ENCODE measurements around the gene ACRBP. TPM values are rescaled to one million over a fixed set of nuclear protein-coding genes. Genes with fewer than 3 reads are reported as not detected.
A peak's percentile ranks its signal among the peaks of the same experiment; 100 is the strongest.

ACRBP gene
- total and polyA plus RNA-seq, 7 experiments from 2014 or later = 0.27 to 23.0 (median 5.1) TPM

- Mint-ChIP-seq H3K4me3 (no peak overlapping the region), H3K27ac (peak overlapping the region in 5 of 9 donors; percentile 18 to 86 (median 69)), H3K9me3 (no peaks in the 10 kb centered on the region), H3K27me3 (no peaks in the 10 kb centered on the region), H3K4me1 (peaks cover 4 to 33% (median 19%) of the 10 kb centered on the region in 7 donors), H3K36me3 (peaks cover 32 to 66% (median 50%) of the 10 kb centered on the region in 5 donors)
- Histone ChIP-seq H3K27ac (ENCODE audit: low read depth, low read length) (no peak overlapping the region), H3K4me1 (ENCODE audit: control insufficient read depth in 2 of 2, insufficient read depth in 2 of 2, low read length in 2 of 2) (no peaks in the 10 kb centered on the region), H3K9me3 (ENCODE audit: control insufficient read depth in 2 of 3, low read length in 3 of 3) (no peaks in the 10 kb centered on the region), H3K36me3 (ENCODE audit: control insufficient read depth in 2 of 3, insufficient read depth in 3 of 3, low read length in 3 of 3) (peaks cover 41 to 97% (median 58%) of the 10 kb centered on the region in 3 experiments), H3K4me3 (ENCODE audit: low read length) (no peak overlapping the region), H3K27me3 (ENCODE audit: control insufficient read depth in 2 of 2, insufficient read depth in 2 of 2, low read length in 2 of 2) (no peaks in the 10 kb centered on the region)
- DNase-seq (no peak), ATAC-seq (no peak)
- CTCF ChIA-PET = no interaction called here
- intact Hi-C loops (cut with micrococcal nuclease) = no loop called here
- POLR2A ChIA-PET = interaction anchor here (0.5 to 2.0 kb wide), 4 partner anchors 12 to 189 kb away, joined by 3 to 5 read pairs (median 3); no protein-coding TSS in a partner anchor
Observed at GRCh38 chr12:6592087-6592486, 55.1 kb downstream of the ACRBP start.

Other genes starting within 250 kb of the ACRBP start
- 100 to 1,000 TPM in 4 of 5 experiments, 10 to 100 TPM in 1; 74.1 to 217 (median 130) TPM for gene CD27, start 202.5 kb downstream of the ACRBP start, total RNA-seq
- gene CD27, start 202.5 kb downstream of the ACRBP start, polyA plus RNA-seq = 100 to 1,000 TPM; 560 to 590 TPM
- 10 to 100 TPM; 23.0 to 65.4 (median 52.9) TPM for gene TAPBPL, start 195.4 kb downstream of the ACRBP start, total RNA-seq
- gene TAPBPL, start 195.4 kb downstream of the ACRBP start, polyA plus RNA-seq = 100 to 1,000 TPM in 1 of 2 donors, 10 to 100 TPM in 1; 48.7 to 104 TPM
- 100 to 1,000 TPM in 2 of 5 experiments, 10 to 100 TPM in 3; 38.7 to 123 (median 47.9) TPM for gene VAMP1, start 176.8 kb downstream of the ACRBP start, total RNA-seq
- 10 to 100 TPM; 10.9 to 14.0 TPM for gene VAMP1, start 176.8 kb downstream of the ACRBP start, polyA plus RNA-seq
- gene MRPL51, start 154.2 kb downstream of the ACRBP start, total RNA-seq = 100 to 1,000 TPM in 1 of 5 experiments, 10 to 100 TPM in 4; 22.5 to 208 (median 80.9) TPM
- gene MRPL51, start 154.2 kb downstream of the ACRBP start, polyA plus RNA-seq = 100 to 1,000 TPM; 204 to 220 TPM
- gene NCAPD2, start 153.3 kb downstream of the ACRBP start, total RNA-seq = 100 to 1,000 TPM in 1 of 5 experiments, 10 to 100 TPM in 4; 30.3 to 121 (median 38.4) TPM
- 10 to 100 TPM; 24.4 to 46.7 TPM for gene NCAPD2, start 153.3 kb downstream of the ACRBP start, polyA plus RNA-seq
- gene GAPDH, start 112.9 kb downstream of the ACRBP start, total RNA-seq = 1,000 to 10,000 TPM in 1 of 5 experiments, 100 to 1,000 TPM in 4; 330 to 4,503 (median 379) TPM
- 1,000 to 10,000 TPM; 1,202 to 1,413 TPM for gene GAPDH, start 112.9 kb downstream of the ACRBP start, polyA plus RNA-seq
- 10 to 100 TPM; 28.2 to 55.9 (median 45.9) TPM for gene IFFO1, start 91.4 kb downstream of the ACRBP start, total RNA-seq
- gene IFFO1, start 91.4 kb downstream of the ACRBP start, polyA plus RNA-seq = 10 to 100 TPM in 1 of 2 donors, 1 to 10 TPM in 1; 5.4 to 11.4 TPM
- 100 to 1,000 TPM in 1 of 5 experiments, 10 to 100 TPM in 4; 74.4 to 102 (median 87.6) TPM for gene NOP2, start 79.1 kb downstream of the ACRBP start, total RNA-seq
- 10 to 100 TPM; 24.2 to 53.7 TPM for gene NOP2, start 79.1 kb downstream of the ACRBP start, polyA plus RNA-seq
- 100 to 1,000 TPM; 246 to 387 (median 267) TPM for gene CHD4, start 40.1 kb downstream of the ACRBP start, total RNA-seq
- gene CHD4, start 40.1 kb downstream of the ACRBP start, polyA plus RNA-seq = 10 to 100 TPM; 41.8 to 91.4 TPM
- gene LPAR5, start 11.5 kb downstream of the ACRBP start, total RNA-seq = 1 to 10 TPM; 3.3 to 8.3 (median 6.4) TPM
- 1 to 10 TPM; 6.6 to 6.9 TPM for gene LPAR5, start 11.5 kb downstream of the ACRBP start, polyA plus RNA-seq
- gene ING4, start 15.7 kb upstream of the ACRBP start, total RNA-seq = 100 to 1,000 TPM in 1 of 5 experiments, 10 to 100 TPM in 4; 33.1 to 101 (median 39.6) TPM
- gene ING4, start 15.7 kb upstream of the ACRBP start, polyA plus RNA-seq = 100 to 1,000 TPM; 103 to 106 TPM
- 10 to 100 TPM; 62.8 to 98.2 (median 85.4) TPM for gene ZNF384, start 41.9 kb upstream of the ACRBP start, total RNA-seq
- 10 to 100 TPM; 23.8 to 36.8 TPM for gene ZNF384, start 41.9 kb upstream of the ACRBP start, polyA plus RNA-seq
- 1 to 10 TPM in 3 of 5 experiments, under 1 TPM in 1, not detected in 1; 0.64 to 1.7 (median 1.2) TPM for gene PIANP, start 53.4 kb upstream of the ACRBP start, total RNA-seq
- gene PIANP, start 53.4 kb upstream of the ACRBP start, polyA plus RNA-seq = under 1 TPM; 0.22 to 0.53 TPM
- gene COPS7A, start 76.6 kb upstream of the ACRBP start, total RNA-seq = 10 to 100 TPM; 21.9 to 38.7 (median 30.1) TPM
- gene COPS7A, start 76.6 kb upstream of the ACRBP start, polyA plus RNA-seq = 10 to 100 TPM; 43.0 to 48.0 TPM
- gene MLF2, start 105.7 kb upstream of the ACRBP start, total RNA-seq = 100 to 1,000 TPM in 3 of 5 experiments, 10 to 100 TPM in 2; 84.6 to 141 (median 117) TPM
- gene MLF2, start 105.7 kb upstream of the ACRBP start, polyA plus RNA-seq = 100 to 1,000 TPM; 122 to 134 TPM
- gene PTMS, start 118.9 kb upstream of the ACRBP start, total RNA-seq = 100 to 1,000 TPM in 1 of 5 experiments, 10 to 100 TPM in 1, 1 to 10 TPM in 3; 1.4 to 125 (median 3.5) TPM
- not detected for gene PTMS, start 118.9 kb upstream of the ACRBP start, polyA plus RNA-seq
- gene LAG3, start 125.1 kb upstream of the ACRBP start, total RNA-seq = 10 to 100 TPM in 1 of 5 experiments, 1 to 10 TPM in 2, under 1 TPM in 2; 0.64 to 46.5 (median 1.7) TPM
- gene LAG3, start 125.1 kb upstream of the ACRBP start, polyA plus RNA-seq = under 1 TPM; 0.26 to 0.69 TPM
- 100 to 1,000 TPM; 164 to 267 (median 246) TPM for gene CD4, start 142.1 kb upstream of the ACRBP start, total RNA-seq
- gene CD4, start 142.1 kb upstream of the ACRBP start, polyA plus RNA-seq = 100 to 1,000 TPM; 364 to 576 TPM
- gene GPR162, start 174.4 kb upstream of the ACRBP start, total RNA-seq = 10 to 100 TPM in 1 of 5 experiments, 1 to 10 TPM in 1, under 1 TPM in 3; 0.30 to 10.5 (median 0.38) TPM
- not detected for gene GPR162, start 174.4 kb upstream of the ACRBP start, polyA plus RNA-seq
- gene P3H3, start 181.0 kb upstream of the ACRBP start, total RNA-seq = 10 to 100 TPM in 3 of 5 experiments, 1 to 10 TPM in 2; 1.9 to 18.2 (median 10.3) TPM
- gene P3H3, start 181.0 kb upstream of the ACRBP start, polyA plus RNA-seq = 1 to 10 TPM; 1.5 to 1.9 TPM
- gene GNB3, start 193.5 kb upstream of the ACRBP start, total RNA-seq = 10 to 100 TPM in 2 of 5 experiments, 1 to 10 TPM in 2, under 1 TPM in 1; 0.63 to 11.8 (median 3.2) TPM
- under 1 TPM in 1 of 2 donors, not detected in 1; 0.23 TPM for gene GNB3, start 193.5 kb upstream of the ACRBP start, polyA plus RNA-seq
- gene CDCA3, start 203.9 kb upstream of the ACRBP start, total RNA-seq = 10 to 100 TPM in 1 of 5 experiments, 1 to 10 TPM in 3, under 1 TPM in 1; 0.64 to 55.6 (median 1.8) TPM
- under 1 TPM in 1 of 2 donors, not detected in 1; 0.94 TPM for gene CDCA3, start 203.9 kb upstream of the ACRBP start, polyA plus RNA-seq
- 100 to 1,000 TPM in 1 of 5 experiments, 10 to 100 TPM in 4; 58.0 to 134 (median 71.1) TPM for gene USP5, start 204.7 kb upstream of the ACRBP start, total RNA-seq
- gene USP5, start 204.7 kb upstream of the ACRBP start, polyA plus RNA-seq = 10 to 100 TPM; 51.9 to 71.5 TPM
- gene TPI1, start 220.1 kb upstream of the ACRBP start, total RNA-seq = 1,000 to 10,000 TPM in 1 of 5 experiments, 100 to 1,000 TPM in 3, 10 to 100 TPM in 1; 89.7 to 1,293 (median 134) TPM
- 100 to 1,000 TPM; 330 to 435 TPM for gene TPI1, start 220.1 kb upstream of the ACRBP start, polyA plus RNA-seq
- 10 to 100 TPM in 3 of 5 experiments, 1 to 10 TPM in 2; 5.1 to 20.2 (median 11.2) TPM for gene SPSB2, start 225.9 kb upstream of the ACRBP start, total RNA-seq
- 10 to 100 TPM; 10.8 to 14.5 TPM for gene SPSB2, start 225.9 kb upstream of the ACRBP start, polyA plus RNA-seq

All from naive thymus-derived CD4-positive, alpha-beta T cell (primary cell).